Mesenchymal stem cell (in vitro differentiated cells and primary cell): Measurements from ENCODE around the gene FAM167B.
A peak's percentile ranks its signal among the peaks of the same experiment; 100 is the strongest.

Experiments
- DNase-seq: peaks from one replicate; pipeline ENCODE4 v3.0.0-alpha.2; 2013
- H2AFZ ChIP-seq: one replicate; pipeline ENCODE4 v1.6.1; 2013; ENCODE audit warnings: low read depth, mild to moderate bottlenecking, control low read depth, inconsistent platforms, low read length, moderate library complexity
- H2AK5ac ChIP-seq: 2 replicates; pipeline ENCODE4 v1.6.1; 2013; ENCODE audit warnings: low read length, moderate library complexity, mild to moderate bottlenecking, inconsistent platforms; ENCODE audit not compliant: severe bottlenecking
- H2BK120ac ChIP-seq: one replicate; pipeline ENCODE4 v1.6.1; 2013; ENCODE audit warnings: low read depth, mild to moderate bottlenecking, inconsistent platforms, low read length, moderate library complexity
- H2BK12ac ChIP-seq, 2 experiments: one replicate each; pipeline ENCODE4 v1.6.1; 2013; ENCODE audit warnings: inconsistent platforms in 2 of 2, low read length in 2 of 2, mild to moderate bottlenecking in 2 of 2, moderate library complexity in 2 of 2, control low read depth in 1 of 2
- H2BK15ac ChIP-seq: one replicate; pipeline ENCODE4 v1.6.1; 2013; ENCODE audit warnings: mild to moderate bottlenecking, low read depth, inconsistent platforms; ENCODE audit not compliant: poor library complexity, severe bottlenecking
- H2BK5ac ChIP-seq: 2 replicates; pipeline ENCODE4 v1.6.1; 2013; ENCODE audit warnings: low read depth, mild to moderate bottlenecking, low read length, control low read depth, inconsistent platforms; ENCODE audit not compliant: poor library complexity, severe bottlenecking
- H3K14ac ChIP-seq, 2 experiments: one replicate each; pipeline ENCODE4 v1.6.1; 2013; ENCODE audit warnings: inconsistent platforms in 2 of 2, low read length in 2 of 2, control low read depth in 1 of 2, mild to moderate bottlenecking in 1 of 2, moderate library complexity in 1 of 2
- H3K18ac ChIP-seq, 2 experiments: one replicate each; pipeline ENCODE4 v1.6.1; 2013; ENCODE audit warnings: inconsistent platforms in 2 of 2, low read length in 2 of 2, control low read depth in 1 of 2, low read depth in 1 of 2, mild to moderate bottlenecking in 1 of 2
- H3K23ac ChIP-seq, 2 experiments: one replicate each; pipeline ENCODE4 v1.6.1; 2013; ENCODE audit warnings: inconsistent platforms in 2 of 2, low read length in 2 of 2, mild to moderate bottlenecking in 2 of 2, moderate library complexity in 2 of 2, control low read depth in 1 of 2
- H3K27ac ChIP-seq: 2 replicates; pipeline ENCODE4 v1.5.1; 2013; ENCODE audit warnings: mild to moderate bottlenecking, moderate library complexity, low read length, control low read depth, inconsistent platforms; ENCODE audit not compliant: poor library complexity, severe bottlenecking
- H3K27me3 ChIP-seq, 2 experiments: 2 replicates each; pipeline versions ENCODE4 v1.6.1 to v1.7.0; 2013; ENCODE audit warnings: low read length in 2 of 2, mild to moderate bottlenecking in 2 of 2, moderate library complexity in 2 of 2, control low read depth in 1 of 2, inconsistent platforms in 1 of 2; ENCODE audit not compliant: control insufficient read depth in 1 of 2, insufficient read depth in 1 of 2
- H3K36me3 ChIP-seq, 2 experiments: 2 replicates each; pipeline versions ENCODE4 v1.6.1 to v1.7.0; 2013; ENCODE audit warnings: low read length in 2 of 2, control low read depth in 1 of 2, inconsistent platforms in 1 of 2, low read depth in 1 of 2, mild to moderate bottlenecking in 1 of 2; ENCODE audit not compliant: insufficient read depth in 2 of 2, control insufficient read depth in 1 of 2
- H3K4ac ChIP-seq, 2 experiments: one replicate each; pipeline ENCODE4 v1.6.1; 2013; ENCODE audit warnings: inconsistent platforms in 2 of 2, low read length in 2 of 2, mild to moderate bottlenecking in 2 of 2, moderate library complexity in 2 of 2, control low read depth in 1 of 2, low read depth in 1 of 2
- H3K4me1 ChIP-seq: 2 replicates; pipeline ENCODE4 v1.6.1; 2013; ENCODE audit warnings: low read depth, low read length, control low read depth; ENCODE audit not compliant: control insufficient read depth, insufficient read depth
- H3K4me2 ChIP-seq: 2 replicates; pipeline ENCODE4 v1.6.1; 2013; ENCODE audit warnings: low read length, mild to moderate bottlenecking, inconsistent platforms; ENCODE audit not compliant: poor library complexity, severe bottlenecking
- H3K4me3 ChIP-seq, 2 experiments: 2 replicates each; pipeline versions ENCODE4 v1.5.1 to v1.7.0; 2013; ENCODE audit warnings: low read length in 2 of 2, mild to moderate bottlenecking in 2 of 2, control low read depth in 1 of 2, low read depth in 1 of 2; ENCODE audit not compliant: insufficient read depth in 1 of 2
- H3K79me1 ChIP-seq: replicated peaks from 2 replicates; pipeline ENCODE4 v1.6.1; 2013; ENCODE audit warnings: mild to moderate bottlenecking, control low read depth, low read length, inconsistent platforms; ENCODE audit not compliant: poor library complexity, severe bottlenecking
- H3K9ac ChIP-seq: 2 replicates; pipeline ENCODE4 v1.7.0; 2013; ENCODE audit warnings: mild to moderate bottlenecking, low read length, moderate library complexity
- H3K9me3 ChIP-seq: 2 replicates; pipeline ENCODE4 v1.7.0; 2013; ENCODE audit warnings: mild to moderate bottlenecking, low read length; ENCODE audit not compliant: control insufficient read depth
- H4K8ac ChIP-seq: one replicate; pipeline ENCODE4 v1.6.1; 2013; ENCODE audit warnings: inconsistent platforms, mild to moderate bottlenecking, low read length, moderate library complexity
- H4K91ac ChIP-seq: one replicate; pipeline ENCODE4 v1.6.1; 2013; ENCODE audit warnings: mild to moderate bottlenecking, low read length, inconsistent platforms
- WGBS: methylation state at CpG from one replicate; pipeline ENCODE4 v1.1.7; 2013; ENCODE audit warnings: mixed read lengths; 5-methylcytosine and 5-hydroxymethylcytosine counted together

The FAM167B gene

GRCh38 chr1:32250893-32251716 is 4.1 kb downstream of the FAM167B start, which contains the start of gene LCK:
Gene LCK, plus strand, starts transcription at chr1:32251265. Its CDS starts 23,065 bp downstream, at chr1:32274330.
- 90% methylated on average over 24 of the region's 25 CpGs for WGBS
- no peak within 1 kb of the TSS for H2BK15ac ChIP-seq

GRCh38 chr1:32255072-32256071 is 8.3 kb downstream of the FAM167B start:
- H3K36me3 ChIP-seq, result no peaks in the 10 kb centered on the region
- no peak overlapping the region for H2BK120ac ChIP-seq
- no peaks in the 10 kb centered on the region for H3K9me3 ChIP-seq

More at GRCh38 chr1:32250893-32251716, 4.1 kb downstream of the FAM167B start, which contains the start of gene LCK:
- Histone ChIP-seq H3K14ac (no peak within 1 kb of the TSS), H3K18ac (no peak within 1 kb of the TSS), H2BK12ac (no peak within 1 kb of the TSS), H2AK5ac (peak within 1 kb of the TSS; percentile 40), H3K79me1 (no peaks in the 10 kb centered on the region), H3K9ac (no peak within 1 kb of the TSS), H3K23ac (no peak within 1 kb of the TSS), H2AFZ (no peak within 1 kb of the TSS), H2BK120ac (no peak within 1 kb of the TSS), H4K91ac (no peak within 1 kb of the TSS), H3K27me3 (peaks cover 0 to 5% of the 10 kb centered on the region in 2 experiments), H3K4me2 (no peak within 1 kb of the TSS), H3K27ac (peak within 1 kb of the TSS; percentile 25), H3K36me3 (no peaks in the 10 kb centered on the region), H3K4ac (no peak within 1 kb of the TSS), H2BK5ac (no peak within 1 kb of the TSS), H4K8ac (no peak within 1 kb of the TSS), H3K9me3 (no peaks in the 10 kb centered on the region), H3K4me3 (no peak within 1 kb of the TSS), H3K4me1 (peaks cover 22% of the 10 kb centered on the region)
- no peak for DNase-seq

GRCh38 chr1:32256473-32257226 is 9.6 kb downstream of the FAM167B start:
- no peak overlapping the region for H3K4ac ChIP-seq
- no peak overlapping the region for H3K4me3 ChIP-seq
- H3K79me1 ChIP-seq, result no peaks in the 10 kb centered on the region
- no peak overlapping the region for H4K8ac ChIP-seq
- no peaks in the 10 kb centered on the region for H3K4me1 ChIP-seq
- H3K4me2 ChIP-seq, result no peak overlapping the region
- H2AFZ ChIP-seq, result no peak overlapping the region
- no peak overlapping the region for H2BK120ac ChIP-seq
- H2BK5ac ChIP-seq, result no peak overlapping the region
- H3K18ac ChIP-seq, result no peak overlapping the region
- WGBS, result 93% methylated on average over 3 of the region's 9 CpGs
- H4K91ac ChIP-seq, result no peak overlapping the region
- no peak for DNase-seq
- no peak overlapping the region for H3K27ac ChIP-seq
- H3K36me3 ChIP-seq, result no peaks in the 10 kb centered on the region
- H3K27me3 ChIP-seq, result peaks cover 0 to 4% of the 10 kb centered on the region in 2 experiments
- H2BK12ac ChIP-seq, result no peak overlapping the region
- H3K23ac ChIP-seq, result no peak overlapping the region
- H3K14ac ChIP-seq, result no peak overlapping the region
- no peak overlapping the region for H2AK5ac ChIP-seq
- H3K9ac ChIP-seq, result no peak overlapping the region
- H2BK15ac ChIP-seq, result no peak overlapping the region
- H3K9me3 ChIP-seq, result no peaks in the 10 kb centered on the region

More at GRCh38 chr1:32255072-32256071, 8.3 kb downstream of the FAM167B start:
- H2BK5ac ChIP-seq, result no peak overlapping the region
- DNase-seq, result no peak
- no peak overlapping the region for H3K4me2 ChIP-seq
- no peak overlapping the region for H3K4ac ChIP-seq
- no peak overlapping the region for H2AFZ ChIP-seq
- no peak overlapping the region for H3K4me3 ChIP-seq
- no peak overlapping the region for H2AK5ac ChIP-seq
- no peak overlapping the region for H3K18ac ChIP-seq
- H3K27ac ChIP-seq, result no peak overlapping the region
- H3K23ac ChIP-seq, result no peak overlapping the region
- 95% methylated on average over 8 of the region's 10 CpGs for WGBS
- H3K27me3 ChIP-seq, result peaks cover 0 to 5% of the 10 kb centered on the region in 2 experiments
- peaks cover 9% of the 10 kb centered on the region for H3K4me1 ChIP-seq
- H3K9ac ChIP-seq, result no peak overlapping the region
- no peak overlapping the region for H2BK12ac ChIP-seq
- no peak overlapping the region for H4K8ac ChIP-seq
- no peak overlapping the region for H4K91ac ChIP-seq
- no peak overlapping the region for H2BK15ac ChIP-seq
- H3K79me1 ChIP-seq, result no peaks in the 10 kb centered on the region
- no peak overlapping the region for H3K14ac ChIP-seq
